Liver (tissue), 3 donors: ENCODE results near the gene NUDC.

ENCODE experiments used
- CTCF ChIP-seq: fragments of 150-350 bp; IDR thresholded peaks from 2 replicates; pipeline ENCODE4 v1.5.1; 2017; ENCODE audit warnings: improper control_type of control experiment, low read depth, low read length; ENCODE audit not compliant: missing input control
- SP1 ChIP-seq: IDR thresholded peaks from 2 replicates; pipeline ENCODE4 v1.6.1; 2018; ENCODE audit warnings: antibody characterized with exemption, mild to moderate bottlenecking
- YY1 ChIP-seq: IDR thresholded peaks from 2 replicates; pipeline ENCODE4 v1.6.1; 2016; ENCODE audit warnings: antibody characterized with exemption, mild to moderate bottlenecking
- ZBTB33 ChIP-seq: IDR thresholded peaks from 2 replicates; pipeline ENCODE4 v1.6.1; 2016; ENCODE audit warnings: antibody characterized with exemption
- donor health status: healthy.
- donor health status: healthy.

GRCh38 chr1:26984291-26984690 lies 62.7 kb downstream of the NUDC start:
- TF ChIP-seq YY1: no peak
- no peak for TF ChIP-seq CTCF
- no peak for TF ChIP-seq SP1
- no peak for TF ChIP-seq ZBTB33
